ENCODE data around the gene NT5DC2. TPM values are rescaled to one million over a fixed set of nuclear protein-coding genes. Genes with fewer than 3 reads are reported as not detected.

The NT5DC2 gene
- polyA plus RNA-seq, 1 experiment: 97.9 TPM

- POLR2A ChIA-PET: no interaction called here
- no peak overlapping the region for H3K27ac ChIP-seq (ENCODE audit: low read depth, low read length)
- no peaks in the 10 kb centered on the region for H3K27me3 ChIP-seq (ENCODE audit: control insufficient read depth, insufficient read depth, low read length)
- H3K9me3 ChIP-seq (ENCODE audit: control insufficient read depth, insufficient read depth, low read length): no peaks in the 10 kb centered on the region
- no peak for TF ChIP-seq CTCF (IDR thresholded peaks at IDR 0.05; ENCODE audit: low read depth, low read length)
- CTCF ChIA-PET: no interaction called here
- H3K4me3 ChIP-seq (ENCODE audit: low read depth, low read length): no peak overlapping the region
- no peak for DNase-seq (ENCODE audit: low read depth, low spot score)
Observed at GRCh38 chr3:52568069-52568468, 34.4 kb upstream of the NT5DC2 start.

GRCh38 chr3:52563984-52564383, 30.3 kb upstream of the NT5DC2 start:
- ChIA-PET CTCF (interaction anchor here (1.1 kb wide), 1 partner anchor 225 kb away, joined by 3 read pairs; no protein-coding TSS in a partner anchor), POLR2A (interaction anchor here (0.7 kb wide), 1 partner anchor 228 kb away, joined by 4 read pairs; no protein-coding TSS in a partner anchor)
- Histone ChIP-seq H3K27ac (ENCODE audit: low read depth, low read length) (no peak overlapping the region), H3K27me3 (ENCODE audit: control insufficient read depth, insufficient read depth, low read length) (no peaks in the 10 kb centered on the region), H3K4me3 (ENCODE audit: low read depth, low read length) (no peak overlapping the region), H3K9me3 (ENCODE audit: control insufficient read depth, insufficient read depth, low read length) (no peaks in the 10 kb centered on the region)
- DNase-seq (ENCODE audit: low read depth, low spot score): no peak
- TF ChIP-seq CTCF (IDR thresholded peaks at IDR 0.05; ENCODE audit: low read depth, low read length): no peak

DNA sequence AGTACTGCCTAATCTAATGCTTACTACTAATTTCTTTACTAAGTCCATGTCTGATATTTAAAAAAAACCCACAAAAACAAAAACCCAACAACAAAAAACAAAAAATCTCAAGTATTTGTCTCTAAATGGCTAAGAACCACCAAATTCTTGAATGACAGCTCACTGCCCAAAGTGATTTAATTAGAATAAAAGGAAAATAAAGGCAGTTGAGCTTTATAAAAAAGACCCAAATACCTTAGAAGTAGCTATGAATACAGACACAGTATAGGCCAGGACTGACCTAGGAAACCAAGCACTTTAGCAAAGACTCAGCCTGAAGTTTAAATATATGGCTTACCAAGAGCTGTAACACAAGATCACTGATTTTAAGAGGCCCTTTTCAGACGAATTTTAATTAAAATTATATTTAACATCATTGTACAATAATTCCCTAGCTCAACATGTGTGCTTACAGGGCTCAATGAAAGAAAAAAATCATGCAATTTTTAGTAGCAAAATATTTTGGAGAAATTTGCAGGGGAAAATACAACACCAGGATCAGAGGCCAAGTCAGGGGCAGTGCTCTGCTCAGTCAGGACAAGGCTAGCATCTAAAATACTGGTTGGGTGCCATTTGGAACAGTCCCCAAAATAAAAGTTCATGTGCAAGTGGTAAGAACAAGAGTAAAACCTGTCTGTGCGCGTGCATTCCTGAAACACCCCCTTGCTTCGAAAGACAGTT, 27.5 kb upstream of the NT5DC2 start:
- no peak for DNase-seq (ENCODE audit: low read depth, low spot score)
- H3K27me3 ChIP-seq (ENCODE audit: control insufficient read depth, insufficient read depth, low read length): no peaks in the 10 kb centered on the region
- no peak overlapping the region for H3K4me3 ChIP-seq (ENCODE audit: low read depth, low read length)
- no peaks in the 10 kb centered on the region for H3K9me3 ChIP-seq (ENCODE audit: control insufficient read depth, insufficient read depth, low read length)
- H3K27ac ChIP-seq (ENCODE audit: low read depth, low read length): no peak overlapping the region
- CTCF ChIA-PET: interaction anchor here (0.6 kb wide), 1 partner anchor 80 kb away, joined by 6 read pairs; no protein-coding TSS in a partner anchor
- POLR2A ChIA-PET: no interaction called here
- no peak for TF ChIP-seq CTCF (IDR thresholded peaks at IDR 0.05; ENCODE audit: low read depth, low read length)

DNA sequence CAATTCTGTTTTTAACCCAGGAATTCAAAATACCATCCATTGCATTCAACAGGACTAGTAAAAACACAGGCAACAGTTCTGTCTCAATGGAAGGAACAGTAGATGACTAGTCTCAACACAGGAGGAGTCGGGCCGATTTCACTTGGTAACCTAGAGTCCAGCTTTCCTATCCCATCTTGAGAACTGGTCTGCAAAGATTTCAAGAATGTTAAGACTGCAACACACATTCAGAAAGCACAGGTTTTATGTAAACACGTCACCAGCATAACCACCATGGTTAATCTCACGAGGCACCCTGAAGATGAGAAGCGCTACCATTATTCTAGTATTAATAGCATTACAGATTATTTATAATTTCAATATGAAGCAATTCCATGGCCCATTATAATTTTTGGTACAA, 24.8 kb upstream of the NT5DC2 start:
- POLR2A ChIA-PET: no interaction called here
- H3K27ac ChIP-seq (ENCODE audit: low read depth, low read length): no peak overlapping the region
- H3K9me3 ChIP-seq (ENCODE audit: control insufficient read depth, insufficient read depth, low read length): no peaks in the 10 kb centered on the region
- no peak for TF ChIP-seq CTCF (IDR thresholded peaks at IDR 0.05; ENCODE audit: low read depth, low read length)
- H3K27me3 ChIP-seq (ENCODE audit: control insufficient read depth, insufficient read depth, low read length): no peaks in the 10 kb centered on the region
- CTCF ChIA-PET: no interaction called here
- no peak for DNase-seq (ENCODE audit: low read depth, low spot score)
- H3K4me3 ChIP-seq (ENCODE audit: low read depth, low read length): no peak overlapping the region

Measured in AG04450 (cell line).